ENCODE results near the gene ACACA.

- TF ChIP-seq GATA2 (IDR thresholded peaks at IDR 0.05; ENCODE audit: low read depth, low read length) (no peak), GATA3 (IDR thresholded peaks at IDR 0.05; ENCODE audit: low read depth, low read length) (no peak)
Measured at GRCh38 chr17:37429039-37429438, 22.4 kb upstream of the ACACA start.

All from SH-SY5Y (cell line).